Caki2 (cell line): ENCODE data around the gene CCL18. TPM values are rescaled to one million over a fixed set of nuclear protein-coding genes. Genes with fewer than 3 reads are reported as not detected.
"Not testable (repeated sequence)": the region's sequence is repeated elsewhere in the genome, so short reads cannot be mapped to it uniquely, and the experiment has no call there.

Experiments used
- DNase-seq: peaks from one replicate; pipeline ENCODE4 v3.0.0-alpha.2; 2015; ENCODE audit warnings: low read depth
- in situ Hi-C: cut with HindIII; loops from 2 replicates; pipeline ENCODE4 v1.10.0; 2016; ENCODE audit warnings: low sequenced_read_pairs, low pct_unique_long_range_greater_than_20kb, mixed read lengths
- total RNA-seq: library from RNA; depleted of rRNA; stranded (reverse); fragments of >200 nt; shearing (Covaris generic); gene quantifications from 2 replicates; pipeline ENCODE4 v1.2.3, GENCODE V29; 2014; ENCODE audit warnings: low replicate concordance

Gene CCL18
- total RNA-seq, 1 experiment from 2014 or later: not detected

- in situ Hi-C loops: no loop called here
- DNase-seq: no peak
Observed at GRCh38 chr17:36068524-36068923, 4.5 kb downstream of the CCL18 start.

- in situ Hi-C loops: no loop called here
- DNase-seq: no peak
Observed at GRCh38 chr17:36069136-36069535, 5.1 kb downstream of the CCL18 start.

- in situ Hi-C loops: no loop called here
- DNase-seq: no peak
Observed at GRCh38 chr17:36070427-36070826, 6.4 kb downstream of the CCL18 start.

GRCh38 chr17:36071751-36072150, 7.7 kb downstream of the CCL18 start:
- DNase-seq: no peak
- in situ Hi-C loops: no loop called here

- peak; percentile 21 for DNase-seq
- in situ Hi-C loops: no loop called here
Observed at GRCh38 chr17:36072431-36073121, 8.5 kb downstream of the CCL18 start.

GRCh38 chr17:36074365-36074764, 10.3 kb downstream of the CCL18 start:
- DNase-seq: no peak
- in situ Hi-C loops: no loop called here

- in situ Hi-C loops, DNase-seq: not testable (repeated sequence)
Observed at GRCh38 chr17:36081681-36082471, 17.8 kb downstream of the CCL18 start.

- DNase-seq, in situ Hi-C loops: not testable (repeated sequence)
Observed at GRCh38 chr17:36082482-36083120, 18.5 kb downstream of the CCL18 start.

- in situ Hi-C loops, DNase-seq: not testable (repeated sequence)
Observed at GRCh38 chr17:36083691-36084090, 19.6 kb downstream of the CCL18 start.

GRCh38 chr17:36085765-36086164, 21.7 kb downstream of the CCL18 start:
- no peak for DNase-seq
- in situ Hi-C loops: no loop called here

- no peak for DNase-seq
- in situ Hi-C loops: no loop called here
Observed at GRCh38 chr17:36086791-36087190, 22.7 kb downstream of the CCL18 start.

- DNase-seq, in situ Hi-C loops: not testable (repeated sequence)
Observed at GRCh38 chr17:36087471-36087870, 23.4 kb downstream of the CCL18 start.

- in situ Hi-C loops, DNase-seq: not testable (repeated sequence)
Observed at GRCh38 chr17:36087897-36088572, 24.0 kb downstream of the CCL18 start.

GRCh38 chr17:36088670-36089338, 24.7 kb downstream of the CCL18 start:
- no peak for DNase-seq
- in situ Hi-C loops: no loop called here

GRCh38 chr17:36089339-36089865, 25.3 kb downstream of the CCL18 start:
- no peak for DNase-seq
- in situ Hi-C loops: no loop called here

- DNase-seq: no peak
- in situ Hi-C loops: no loop called here
Observed at GRCh38 chr17:36089888-36090836, 26.1 kb downstream of the CCL18 start, which contains the start of gene CCL3. CCL3 (minus strand) TSS chr17:36090143; CDS start chr17:36090058, 85 bp downstream.

- in situ Hi-C loops: no loop called here
Observed at GRCh38 chr17:36092230-36092629, 28.2 kb downstream of the CCL18 start.

More at GRCh38 chr17:36092230-36092629, 28.2 kb downstream of the CCL18 start:
- no peak for DNase-seq
